Fibroblast of lung (primary cell): Measurements from ENCODE around the gene OR1A1. TPM values are rescaled to one million over a fixed set of nuclear protein-coding genes. Genes with fewer than 3 reads are reported as not detected.
"Not testable (repeated sequence)": the region's sequence is repeated elsewhere in the genome, so short reads cannot be mapped to it uniquely, and the experiment has no call there.

ENCODE experiments used
- DNase-seq, 2 donors: peaks; one replicate each; pipeline versions ENCODE4 v3.0.0 to v3.0.0-alpha.2; 2010; ENCODE audit warnings: low read depth in 2 of 2
- H2AFZ ChIP-seq: 2 replicates; pipeline ENCODE4 v1.5.1; 2012; ENCODE audit warnings: low read length, control low read depth, inconsistent platforms
- H3K27ac ChIP-seq: 2 replicates; pipeline ENCODE4 v1.5.1; 2011; ENCODE audit warnings: low read length, control low read depth; ENCODE audit not compliant: insufficient read depth
- H3K27me3 ChIP-seq: 2 replicates; pipeline ENCODE4 v1.5.1; 2011; ENCODE audit warnings: mild to moderate bottlenecking, low read length; ENCODE audit not compliant: control insufficient read depth, insufficient read depth
- H3K36me3 ChIP-seq: 2 replicates; pipeline ENCODE4 v1.5.1; 2011; ENCODE audit warnings: low read length; ENCODE audit not compliant: control insufficient read depth, insufficient read depth
- H3K4me1 ChIP-seq: 2 replicates; pipeline ENCODE4 v1.5.1; 2011; ENCODE audit warnings: low read length; ENCODE audit not compliant: control insufficient read depth, insufficient read depth; ENCODE audit errors: extremely low read depth
- H3K4me2 ChIP-seq: 2 replicates; pipeline ENCODE4 v1.5.1; 2011; ENCODE audit warnings: low read length, control low read depth; ENCODE audit not compliant: insufficient read depth; ENCODE audit errors: extremely low read depth
- H3K4me3 ChIP-seq, 4 experiments: fragments of 200-600 bp in 1 of 4; sonication (generic) in 1 of 4; replicated peaks in 1 of 4; 2 replicates each; pipeline ENCODE4 v1.5.1; 2011 to 2016; ENCODE audit warnings: low read length in 4 of 4, low read depth in 3 of 4, mild to moderate bottlenecking in 3 of 4, control low read depth in 2 of 4, inconsistent platforms in 1 of 4, mixed read lengths in 1 of 4; ENCODE audit not compliant: insufficient read depth in 1 of 4; ENCODE audit errors: control extremely low read depth in 1 of 4
- H3K79me2 ChIP-seq: 2 replicates; pipeline ENCODE4 v1.5.1; 2012; ENCODE audit warnings: mild to moderate bottlenecking, low read length, inconsistent platforms; ENCODE audit not compliant: control insufficient read depth, insufficient read depth
- H3K9ac ChIP-seq: 2 replicates; pipeline ENCODE4 v1.5.1; 2011; ENCODE audit warnings: mild to moderate bottlenecking, low read length, control low read depth; ENCODE audit not compliant: insufficient read depth
- H3K9me3 ChIP-seq: 2 replicates; pipeline ENCODE4 v1.5.1; 2012; ENCODE audit warnings: low read depth, low read length; ENCODE audit not compliant: control insufficient read depth, insufficient read depth
- H4K20me1 ChIP-seq: 2 replicates; pipeline ENCODE4 v1.5.1; 2011; ENCODE audit warnings: low read length; ENCODE audit not compliant: control insufficient read depth, insufficient read depth; ENCODE audit errors: extremely low read depth
- EZH2 ChIP-seq: IDR thresholded peaks from 2 replicates; pipeline ENCODE4 v1.5.1; 2012; ENCODE audit warnings: low read length, control low read depth, mild to moderate bottlenecking; ENCODE audit errors: missing control alignments
- polyA plus RNA-seq, 2 donors: library from polyadenylated mRNA; depleted of rRNA in 1 of 2; stranded (reverse) in 1 of 2; unstranded in 1 of 2; fragments of >200 nt; gene quantifications; 2 replicates each; pipeline ENCODE4 v1.2.1, GENCODE V29; 2011 to 2012; ENCODE audit warnings: missing spikeins in 1 of 2
- total RNA-seq: library from RNA; depleted of rRNA; stranded (reverse); fragments of >200 nt; gene quantifications from 2 replicates; pipeline ENCODE4 v1.2.1, GENCODE V29; 2014
- TF ChIP-seq, protein P1 (sequence below), 2 donors: IDR thresholded peaks in 1 of 2; conservative IDR thresholded peaks in 1 of 2; 1 replicate in 1 of 2; 2 replicates in 1 of 2; pipeline ENCODE4 v1.5.1; 2011 to 2012; ENCODE audit warnings: low read length in 2 of 2, control low read depth in 1 of 2, inconsistent platforms in 1 of 2, low read depth in 1 of 2, mild to moderate bottlenecking in 1 of 2

Gene OR1A1
- total and polyA plus RNA-seq, 2 donors (not counting 1 experiment from before 2014, with no cell fraction given), result not detected

DNA sequence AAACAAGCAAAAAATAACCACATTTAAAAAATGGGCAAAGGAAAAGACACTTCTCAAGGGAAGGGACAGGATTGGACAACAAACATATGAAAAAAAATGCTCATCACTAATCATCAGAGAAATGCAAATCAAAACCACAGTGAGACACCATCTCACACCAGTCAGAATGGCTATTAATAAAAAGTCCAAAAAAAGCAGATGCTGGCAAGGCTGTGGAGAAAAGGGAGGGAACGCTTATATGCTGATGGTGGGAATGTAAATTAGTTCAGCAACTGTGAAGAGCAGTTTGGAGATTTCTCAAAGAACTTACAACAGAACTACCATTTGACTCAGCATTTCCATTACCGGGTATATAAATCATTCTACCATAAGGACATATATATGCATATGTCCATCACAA is 41.5 kb downstream of the OR1A1 start:
- H3K27ac ChIP-seq, H3K4me1 ChIP-seq, DNase-seq, H3K27me3 ChIP-seq, H3K4me2 ChIP-seq, H4K20me1 ChIP-seq, H3K79me2 ChIP-seq, H2AFZ ChIP-seq, H3K9ac ChIP-seq, H3K9me3 ChIP-seq, H3K4me3 ChIP-seq, H3K36me3 ChIP-seq: not testable (repeated sequence)

DNA sequence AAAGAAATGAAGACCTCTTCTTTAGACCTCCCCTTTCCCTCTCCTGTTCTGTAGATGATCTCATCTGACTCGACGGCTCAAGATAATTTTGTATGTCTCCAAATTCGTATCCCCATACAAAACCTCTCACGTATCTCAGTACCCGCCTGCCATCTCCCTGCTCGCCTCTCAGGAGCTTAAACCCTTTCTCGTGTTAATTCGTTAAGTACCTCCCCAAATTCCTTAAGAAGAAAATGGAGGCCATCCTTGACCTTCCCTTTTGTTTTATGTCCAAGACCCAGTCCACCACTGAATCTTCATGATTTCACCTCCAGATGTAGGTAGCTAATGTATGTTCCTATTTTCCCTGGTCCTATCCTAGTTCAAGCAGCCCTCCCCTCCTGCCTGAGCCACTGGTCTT is 49.1 kb downstream of the OR1A1 start:
- no peaks in the 10 kb centered on the region for H3K36me3 ChIP-seq
- H3K4me2 ChIP-seq, result no peak overlapping the region
- H3K4me3 ChIP-seq, result no peak overlapping the region
- H3K27ac ChIP-seq, result no peak overlapping the region
- DNase-seq, result no peak
- no peak overlapping the region for H3K9ac ChIP-seq
- H3K27me3 ChIP-seq, result no peaks in the 10 kb centered on the region
- TF ChIP-seq EZH2, result no peak
- TF ChIP-seq, protein P1, sequence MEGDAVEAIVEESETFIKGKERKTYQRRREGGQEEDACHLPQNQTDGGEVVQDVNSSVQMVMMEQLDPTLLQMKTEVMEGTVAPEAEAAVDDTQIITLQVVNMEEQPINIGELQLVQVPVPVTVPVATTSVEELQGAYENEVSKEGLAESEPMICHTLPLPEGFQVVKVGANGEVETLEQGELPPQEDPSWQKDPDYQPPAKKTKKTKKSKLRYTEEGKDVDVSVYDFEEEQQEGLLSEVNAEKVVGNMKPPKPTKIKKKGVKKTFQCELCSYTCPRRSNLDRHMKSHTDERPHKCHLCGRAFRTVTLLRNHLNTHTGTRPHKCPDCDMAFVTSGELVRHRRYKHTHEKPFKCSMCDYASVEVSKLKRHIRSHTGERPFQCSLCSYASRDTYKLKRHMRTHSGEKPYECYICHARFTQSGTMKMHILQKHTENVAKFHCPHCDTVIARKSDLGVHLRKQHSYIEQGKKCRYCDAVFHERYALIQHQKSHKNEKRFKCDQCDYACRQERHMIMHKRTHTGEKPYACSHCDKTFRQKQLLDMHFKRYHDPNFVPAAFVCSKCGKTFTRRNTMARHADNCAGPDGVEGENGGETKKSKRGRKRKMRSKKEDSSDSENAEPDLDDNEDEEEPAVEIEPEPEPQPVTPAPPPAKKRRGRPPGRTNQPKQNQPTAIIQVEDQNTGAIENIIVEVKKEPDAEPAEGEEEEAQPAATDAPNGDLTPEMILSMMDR (conservative IDR thresholded peaks at IDR 0.05 in 1 of 2, IDR thresholded peaks at IDR 0.05 in 1 of 2; ENCODE audit: low read depth in 1 of 2, low read length in 2 of 2), result no peak
- H4K20me1 ChIP-seq, result no peaks in the 10 kb centered on the region
- H3K79me2 ChIP-seq, result no peaks in the 10 kb centered on the region
- H3K9me3 ChIP-seq, result no peaks in the 10 kb centered on the region
- H3K4me1 ChIP-seq, result no peaks in the 10 kb centered on the region
- no peak overlapping the region for H2AFZ ChIP-seq

DNA sequence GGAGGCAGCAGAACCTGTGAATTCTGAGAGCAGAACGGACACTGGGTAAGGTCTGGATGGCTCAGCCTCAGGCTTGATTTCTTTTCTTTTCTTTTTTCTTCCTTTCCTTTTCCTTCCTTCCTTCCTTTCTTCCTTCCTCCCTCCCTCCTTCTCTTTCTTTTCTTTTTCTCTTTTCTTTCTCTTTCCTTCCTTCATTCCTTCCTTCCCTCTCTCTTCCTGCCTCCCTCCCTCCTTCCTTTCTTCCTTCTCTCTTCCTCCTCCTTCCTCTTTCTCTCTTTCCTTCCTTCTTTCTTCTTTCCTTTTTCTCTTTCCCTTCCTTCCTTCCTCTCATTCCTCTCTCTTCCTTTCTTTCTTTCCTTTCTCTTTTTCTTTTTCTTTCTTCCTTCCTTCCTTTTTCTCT is 52.7 kb downstream of the OR1A1 start:
- Histone ChIP-seq H3K9me3 (no peaks in the 10 kb centered on the region), H3K4me2 (no peak overlapping the region)
- TF ChIP-seq, protein P1 (conservative IDR thresholded peaks at IDR 0.05 in 1 of 2, IDR thresholded peaks at IDR 0.05 in 1 of 2; ENCODE audit: low read depth in 1 of 2, low read length in 2 of 2), result no peak

More for the DNA sequence above, 52.7 kb downstream of the OR1A1 start:
- Histone ChIP-seq H3K27ac (no peak overlapping the region), H2AFZ (no peak overlapping the region), H4K20me1 (no peaks in the 10 kb centered on the region), H3K36me3 (no peaks in the 10 kb centered on the region), H3K4me1 (no peaks in the 10 kb centered on the region), H3K27me3 (no peaks in the 10 kb centered on the region), H3K79me2 (no peaks in the 10 kb centered on the region), H3K4me3 (no peak overlapping the region), H3K9ac (no peak overlapping the region)
- no peak for DNase-seq
